NB4 (cell line): ENCODE results near the gene RPTOR.

Experiments used
- DNase-seq: peaks from one replicate; pipeline ENCODE4 v3.0.0; 2010; ENCODE audit warnings: low read depth
- H3K4me3 ChIP-seq: one replicate; pipeline ENCODE4 v1.5.1; 2011; ENCODE audit warnings: mild to moderate bottlenecking, low read depth, low read length, moderate library complexity
- MYC ChIP-seq: IDR thresholded peaks from 2 replicates; pipeline ENCODE4 v1.6.1; 2011; ENCODE audit warnings: low read depth, low read length
- POLR2A ChIP-seq: IDR thresholded peaks from 2 replicates; pipeline ENCODE4 v1.6.1; 2011; ENCODE audit warnings: mild to moderate bottlenecking; ENCODE audit not compliant: insufficient read length; ENCODE audit errors: extremely low read depth
- TF ChIP-seq, protein P1 (sequence below): IDR thresholded peaks from 2 replicates; pipeline ENCODE4 v1.6.1; 2011; ENCODE audit warnings: low read depth, low read length
- TF ChIP-seq, protein P2 (sequence below): IDR thresholded peaks from one replicate; pipeline ENCODE4 v1.5.1; 2012; ENCODE audit warnings: low read depth, low read length

RPTOR gene

DNA sequence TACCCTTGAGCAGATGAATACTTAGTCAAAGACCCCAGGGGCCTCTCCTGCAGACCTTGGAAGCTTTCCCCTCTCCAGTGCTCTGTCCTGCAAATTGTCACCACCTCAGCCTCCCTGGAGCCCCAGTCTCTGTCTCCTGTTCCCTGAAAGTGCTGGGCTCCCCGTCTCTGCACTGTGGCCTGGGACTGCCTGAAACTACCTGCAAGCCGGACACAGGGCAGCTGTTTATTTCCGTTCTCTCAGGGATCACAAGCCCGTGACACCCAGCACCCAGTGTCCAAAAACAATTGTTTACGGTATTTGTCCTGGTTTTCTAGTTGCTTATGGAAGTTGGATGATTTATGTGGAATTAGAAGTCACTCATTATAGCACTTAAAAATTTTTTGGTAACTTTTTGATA, 365.4 kb downstream of the RPTOR start:
- TF ChIP-seq, protein P1, sequence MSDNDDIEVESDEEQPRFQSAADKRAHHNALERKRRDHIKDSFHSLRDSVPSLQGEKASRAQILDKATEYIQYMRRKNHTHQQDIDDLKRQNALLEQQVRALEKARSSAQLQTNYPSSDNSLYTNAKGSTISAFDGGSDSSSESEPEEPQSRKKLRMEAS = no peak
- TF ChIP-seq MYC (no peak), POLR2A (no peak)
- TF ChIP-seq, protein P2, sequence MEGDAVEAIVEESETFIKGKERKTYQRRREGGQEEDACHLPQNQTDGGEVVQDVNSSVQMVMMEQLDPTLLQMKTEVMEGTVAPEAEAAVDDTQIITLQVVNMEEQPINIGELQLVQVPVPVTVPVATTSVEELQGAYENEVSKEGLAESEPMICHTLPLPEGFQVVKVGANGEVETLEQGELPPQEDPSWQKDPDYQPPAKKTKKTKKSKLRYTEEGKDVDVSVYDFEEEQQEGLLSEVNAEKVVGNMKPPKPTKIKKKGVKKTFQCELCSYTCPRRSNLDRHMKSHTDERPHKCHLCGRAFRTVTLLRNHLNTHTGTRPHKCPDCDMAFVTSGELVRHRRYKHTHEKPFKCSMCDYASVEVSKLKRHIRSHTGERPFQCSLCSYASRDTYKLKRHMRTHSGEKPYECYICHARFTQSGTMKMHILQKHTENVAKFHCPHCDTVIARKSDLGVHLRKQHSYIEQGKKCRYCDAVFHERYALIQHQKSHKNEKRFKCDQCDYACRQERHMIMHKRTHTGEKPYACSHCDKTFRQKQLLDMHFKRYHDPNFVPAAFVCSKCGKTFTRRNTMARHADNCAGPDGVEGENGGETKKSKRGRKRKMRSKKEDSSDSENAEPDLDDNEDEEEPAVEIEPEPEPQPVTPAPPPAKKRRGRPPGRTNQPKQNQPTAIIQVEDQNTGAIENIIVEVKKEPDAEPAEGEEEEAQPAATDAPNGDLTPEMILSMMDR = no peak
- no peak for DNase-seq
- H3K4me3 ChIP-seq = no peak overlapping the region

DNA sequence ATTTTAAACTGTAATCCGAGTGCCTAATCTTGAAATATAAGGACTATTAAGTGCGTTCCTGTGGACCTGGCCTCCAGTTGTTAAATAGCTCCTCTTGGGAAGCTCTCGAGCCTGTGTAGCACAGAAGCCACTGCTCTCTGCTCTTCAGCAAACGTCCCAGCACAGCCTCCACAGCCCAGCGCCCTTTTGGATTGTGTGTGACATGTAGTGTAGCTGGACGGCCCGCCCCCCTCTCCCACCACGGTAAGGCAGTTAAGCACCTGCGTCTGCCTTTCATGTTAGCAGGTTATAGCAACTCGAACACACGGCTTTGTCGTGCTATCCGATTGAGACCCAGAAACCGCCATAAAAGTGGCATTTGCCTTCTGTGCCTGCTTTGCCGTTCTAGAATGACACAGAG, 367.8 kb downstream of the RPTOR start:
- TF ChIP-seq, protein P2 = no peak
- TF ChIP-seq POLR2A = no peak
- TF ChIP-seq MYC = no peak
- TF ChIP-seq, protein P1 = no peak
- no peak overlapping the region for H3K4me3 ChIP-seq
- no peak for DNase-seq

DNA sequence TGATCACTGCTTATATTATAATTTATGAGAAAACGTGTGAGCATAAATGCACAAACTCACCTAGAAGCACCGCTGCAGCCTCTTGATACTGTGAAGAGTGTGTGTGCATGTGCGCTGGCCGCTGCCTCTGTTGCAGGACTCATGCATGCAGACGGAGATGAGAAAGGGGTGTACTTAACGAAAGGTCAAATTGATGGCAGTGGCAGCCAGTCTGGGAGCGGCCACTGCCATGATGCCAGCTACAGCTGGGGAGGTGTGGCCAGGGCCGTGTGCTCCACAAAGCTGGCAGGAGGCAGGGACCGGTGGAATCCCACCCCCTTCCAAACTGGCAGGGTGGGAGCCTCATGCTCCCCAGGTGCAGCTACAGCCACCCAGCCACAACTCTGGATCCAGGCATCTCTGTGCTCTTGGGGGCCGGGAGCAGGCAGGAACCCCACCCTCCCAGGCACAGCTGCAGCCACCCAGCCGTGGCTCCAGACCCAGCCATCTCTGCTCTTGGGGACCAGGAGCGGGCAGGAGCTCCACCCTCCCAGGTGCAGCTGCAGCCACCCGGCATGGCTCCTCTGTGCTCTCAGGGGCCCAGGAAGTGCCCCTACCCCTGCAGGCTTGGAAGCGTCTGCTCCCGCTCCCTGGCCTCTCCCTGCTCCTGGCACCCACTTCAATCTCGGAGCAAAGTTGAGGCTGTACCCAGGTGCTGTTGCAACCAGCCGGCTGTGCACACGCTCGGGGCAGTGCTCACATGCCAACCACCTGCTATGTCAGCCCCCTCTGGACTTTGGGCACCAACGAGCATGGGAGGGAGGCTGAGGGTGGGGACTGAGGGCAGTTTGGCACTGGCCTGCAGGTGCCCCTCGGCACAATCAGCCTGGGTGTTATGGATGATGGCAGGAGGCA, 369.5 kb downstream of the RPTOR start:
- no peak for DNase-seq
- no peak overlapping the region for H3K4me3 ChIP-seq
- TF ChIP-seq, protein P2 = no peak
- TF ChIP-seq, protein P1 = no peak
- TF ChIP-seq MYC (no peak), POLR2A (no peak)

DNA sequence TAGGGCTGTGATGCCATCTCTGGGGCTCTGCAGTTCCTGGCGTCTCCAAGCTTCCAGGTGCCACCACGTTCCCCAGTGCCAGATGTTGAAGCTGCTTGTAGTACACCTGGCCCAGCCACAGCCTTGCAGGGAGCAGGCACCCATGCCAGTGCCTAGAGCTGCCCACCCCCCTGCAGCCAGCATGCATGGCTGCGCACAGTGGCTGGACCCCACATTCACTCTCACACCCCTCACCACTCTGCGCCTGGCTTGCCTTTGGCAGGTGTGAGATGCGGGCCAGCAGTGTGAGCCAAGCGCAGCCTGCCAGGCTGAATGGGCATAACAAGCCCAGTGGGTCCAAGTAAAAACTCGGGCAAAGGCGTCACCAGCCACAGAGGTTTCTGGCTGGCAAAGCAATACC, 371.6 kb downstream of the RPTOR start:
- no peak for DNase-seq
- H3K4me3 ChIP-seq = no peak overlapping the region
- TF ChIP-seq, protein P2 = no peak
- TF ChIP-seq MYC (no peak), POLR2A (no peak)
- TF ChIP-seq, protein P1 = no peak

DNA sequence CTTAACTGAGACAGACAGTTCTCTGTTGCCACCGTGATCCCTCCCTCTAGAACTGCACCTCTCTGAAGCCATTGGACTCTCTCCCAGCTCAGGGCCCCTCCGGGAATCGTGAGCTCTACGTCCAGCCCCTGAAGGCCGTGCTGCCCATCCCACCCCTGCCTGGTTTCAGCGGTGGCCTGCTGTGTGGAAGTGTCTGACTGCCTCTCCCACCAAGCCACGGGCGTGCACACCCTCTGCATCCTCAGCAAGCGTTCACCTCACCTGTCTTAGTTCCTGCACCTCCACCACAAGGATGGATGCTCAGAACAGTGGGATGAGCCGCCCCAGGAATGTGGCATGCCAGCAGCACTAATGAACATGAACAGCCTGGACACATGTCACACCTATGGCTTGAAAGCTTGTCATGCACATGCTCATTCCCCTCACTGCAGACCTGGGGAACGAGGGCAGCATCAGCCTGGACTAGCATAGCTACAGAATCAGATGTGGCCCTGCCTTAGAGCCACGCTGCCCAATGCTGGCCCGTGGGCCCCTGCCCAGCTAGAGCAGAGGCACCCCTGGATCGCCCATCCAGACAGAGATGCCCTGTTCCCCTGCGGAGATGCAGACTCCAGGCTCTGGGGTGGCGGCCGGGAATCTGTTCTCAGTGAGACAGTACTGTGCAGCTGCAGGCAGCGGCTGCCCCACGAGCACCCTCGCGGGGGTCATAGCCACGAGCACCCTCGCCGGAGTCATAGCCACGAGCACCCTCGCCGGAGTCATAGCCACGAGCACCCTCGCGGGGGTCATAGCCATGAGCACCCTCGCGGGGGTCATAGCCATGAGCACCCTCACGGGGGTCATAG, 373.3 kb downstream of the RPTOR start:
- TF ChIP-seq, protein P2 = no peak
- TF ChIP-seq MYC = no peak
- TF ChIP-seq, protein P1 = no peak
- TF ChIP-seq POLR2A = no peak
- no peak for DNase-seq
- H3K4me3 ChIP-seq = no peak overlapping the region
